H1 (cell line): ENCODE results near the gene CDK5RAP2. TPM values are rescaled to one million over a fixed set of nuclear protein-coding genes. Genes with fewer than 3 reads are reported as not detected.

ENCODE experiments used
- CTCF ChIA-PET: fragments of 300-600 bp; sonication (Branson Sonifier 250); formaldehyde crosslinking; loops from one replicate; lab custom pipeline; 2021; ENCODE audit not compliant: partially characterized antibody; lab: Charles Lee
- POLR2A ChIA-PET: fragments of 300-600 bp; sonication (Branson Sonifier 250); formaldehyde crosslinking; loops from one replicate; lab custom pipeline; 2021; ENCODE audit warnings: inconsistent platforms; ENCODE audit not compliant: partially characterized antibody; lab: Charles Lee
- DNase-seq, 2 experiments: peaks; one replicate each; pipeline versions ENCODE4 v3.0.0 to v3.0.0-alpha.2; 2010 to 2022; ENCODE audit warnings: low spot score in 2 of 2, low read depth in 1 of 2, mixed read lengths in 1 of 2
- FAIRE-seq: peaks from 2 replicates; lab custom pipeline; 2011; peaks lifted over from hg19 to GRCh38; lab: Jason Lieb, UNC
- H2AFZ ChIP-seq: 2 replicates; pipeline ENCODE4 v1.8.1; 2012; ENCODE audit warnings: low read length, inconsistent platforms
- H2AK5ac ChIP-seq: 2 replicates; pipeline ENCODE4 v1.6.1; 2013; ENCODE audit warnings: low read depth, low read length
- H2BK120ac ChIP-seq: replicated peaks from 2 replicates; pipeline ENCODE3; 2013; ENCODE audit warnings: low read depth, low read length, inconsistent platforms
- H2BK12ac ChIP-seq: 2 replicates; pipeline ENCODE4 v1.6.1; 2013; ENCODE audit warnings: low read depth, low read length
- H2BK15ac ChIP-seq: 2 replicates; pipeline ENCODE4 v1.6.1; 2013; ENCODE audit warnings: low read length
- H2BK20ac ChIP-seq: 2 replicates; pipeline ENCODE4 v1.6.1; 2013; ENCODE audit warnings: low read length
- H2BK5ac ChIP-seq: 2 replicates; pipeline ENCODE4 v1.6.1; 2013; ENCODE audit warnings: low read depth, low read length
- H3K14ac ChIP-seq: 2 replicates; pipeline ENCODE4 v1.6.1; 2013; ENCODE audit warnings: inconsistent platforms; ENCODE audit not compliant: insufficient read length
- H3K18ac ChIP-seq: 2 replicates; pipeline ENCODE4 v1.6.1; 2013; ENCODE audit warnings: low read length; ENCODE audit errors: extremely low read depth
- H3K23ac ChIP-seq: 2 replicates; pipeline ENCODE4 v1.6.1; 2013; ENCODE audit warnings: inconsistent platforms; ENCODE audit not compliant: insufficient read length
- H3K23me2 ChIP-seq: 2 replicates; pipeline ENCODE4 v1.6.1; 2013; ENCODE audit warnings: low read depth, low read length
- H3K27ac ChIP-seq: 2 replicates; pipeline ENCODE4 v1.6.1; 2011; ENCODE audit warnings: low read depth, low read length, inconsistent platforms
- H3K27me3 ChIP-seq, 4 experiments: replicated peaks in 1 of 4; 1 replicate in 1 of 4; 2 replicates in 3 of 4; pipeline versions ENCODE4 v1.6.1 to v1.8.1; 2011 to 2013; ENCODE audit warnings: low read length in 3 of 4, mild to moderate bottlenecking in 3 of 4, inconsistent platforms in 2 of 4, mixed read lengths in 2 of 4, moderate library complexity in 1 of 4; ENCODE audit not compliant: control insufficient read depth in 3 of 4, insufficient read depth in 3 of 4; ENCODE audit errors: extremely low read depth in 1 of 4
- H3K36me3 ChIP-seq, 4 experiments: 2 replicates each; pipeline versions ENCODE4 v1.6.1 to v1.8.1; 2011 to 2013; ENCODE audit warnings: mild to moderate bottlenecking in 4 of 4, low read length in 3 of 4, moderate library complexity in 2 of 4, control low read depth in 1 of 4, inconsistent platforms in 1 of 4; ENCODE audit not compliant: insufficient read depth in 4 of 4, control insufficient read depth in 2 of 4
- H3K4ac ChIP-seq: replicated peaks from 2 replicates; pipeline ENCODE3; 2013; ENCODE audit warnings: low read length, low read depth, mixed read lengths, inconsistent platforms; ENCODE audit not compliant: insufficient read length
- H3K4me1 ChIP-seq, 4 experiments: replicated peaks in 1 of 4; 1 replicate in 1 of 4; 2 replicates in 3 of 4; pipeline versions ENCODE4 v1.6.1 to v1.8.1; 2011 to 2013; ENCODE audit warnings: low read length in 3 of 4, inconsistent platforms in 2 of 4, mixed read lengths in 1 of 4; ENCODE audit not compliant: insufficient read depth in 4 of 4, control insufficient read depth in 3 of 4
- H3K4me2 ChIP-seq, 2 experiments: 2 replicates each; pipeline versions ENCODE4 v1.6.1 to v1.8.1; 2011 to 2013; ENCODE audit warnings: low read depth in 2 of 2, low read length in 2 of 2, control low read depth in 1 of 2, inconsistent platforms in 1 of 2, mild to moderate bottlenecking in 1 of 2; ENCODE audit not compliant: insufficient read depth in 1 of 2
- H3K4me3 ChIP-seq, 4 experiments: fragments of 200-600, 300-600 bp in 1 of 4; sonication (generic), shearing (Covaris generic), sonication (Bioruptor Twin) in 1 of 4; 2 replicates each; pipeline versions ENCODE4 v1.5.1 to v1.8.1; 2011 to 2016; ENCODE audit warnings: low read length in 4 of 4, low read depth in 3 of 4, control low read depth in 2 of 4, inconsistent platforms in 2 of 4, mild to moderate bottlenecking in 2 of 4, mixed read lengths in 1 of 4, moderate library complexity in 1 of 4; ENCODE audit not compliant: insufficient read depth in 2 of 4; ENCODE audit errors: extremely low read depth in 1 of 4
- H3K56ac ChIP-seq: replicated peaks from 2 replicates; pipeline ENCODE3; 2013; ENCODE audit warnings: low read depth, mild to moderate bottlenecking, mixed read lengths, low read length, inconsistent platforms; ENCODE audit not compliant: insufficient read length
- H3K79me1 ChIP-seq: 2 replicates; pipeline ENCODE4 v1.6.1; 2013; ENCODE audit warnings: low read depth, low read length, control low read depth
- H3K79me2 ChIP-seq, 2 experiments: 2 replicates each; pipeline versions ENCODE4 v1.6.1 to v1.8.1; 2012 to 2013; ENCODE audit warnings: low read length in 2 of 2, mild to moderate bottlenecking in 2 of 2, inconsistent platforms in 1 of 2; ENCODE audit not compliant: insufficient read depth in 2 of 2, control insufficient read depth in 1 of 2
- H3K9ac ChIP-seq, 4 experiments: replicated peaks in 1 of 4; 1 replicate in 1 of 4; 2 replicates in 3 of 4; pipeline versions ENCODE4 v1.6.1 to v1.8.1; 2011 to 2013; ENCODE audit warnings: low read depth in 3 of 4, low read length in 3 of 4, control low read depth in 2 of 4, mild to moderate bottlenecking in 2 of 4, moderate library complexity in 2 of 4, inconsistent platforms in 1 of 4; ENCODE audit errors: extremely low read depth in 1 of 4
- H3K9me3 ChIP-seq, 2 experiments: 2 replicates each; pipeline versions ENCODE4 v1.6.1 to v1.8.1; 2012 to 2013; ENCODE audit warnings: mild to moderate bottlenecking in 2 of 2, moderate library complexity in 2 of 2, control low read depth in 1 of 2, inconsistent platforms in 1 of 2, low read depth in 1 of 2, low read length in 1 of 2, mixed read lengths in 1 of 2; ENCODE audit not compliant: insufficient read depth in 2 of 2
- H4K20me1 ChIP-seq, 2 experiments: replicated peaks in 1 of 2; 2 replicates each; pipeline versions ENCODE3 to v1.8.1; 2011 to 2013; ENCODE audit warnings: inconsistent platforms in 2 of 2, low read length in 2 of 2, mild to moderate bottlenecking in 1 of 2; ENCODE audit not compliant: insufficient read depth in 2 of 2, control insufficient read depth in 1 of 2
- H4K5ac ChIP-seq: 2 replicates; pipeline ENCODE4 v1.6.1; 2013; ENCODE audit warnings: low read length, low read depth, mixed read lengths, inconsistent platforms; ENCODE audit not compliant: insufficient read length
- H4K8ac ChIP-seq: 2 replicates; pipeline ENCODE4 v1.8.0; 2013; ENCODE audit warnings: mild to moderate bottlenecking, moderate library complexity, low read length, inconsistent platforms; ENCODE audit not compliant: insufficient read depth; ENCODE audit errors: extremely low read depth
- H4K91ac ChIP-seq: replicated peaks from 2 replicates; pipeline ENCODE3; 2013; ENCODE audit warnings: low read length, mixed read lengths, inconsistent platforms; ENCODE audit not compliant: insufficient read length
- E2F6 ChIP-seq: IDR thresholded peaks from 2 replicates; pipeline ENCODE4 v1.6.1; 2012; ENCODE audit warnings: inconsistent platforms
- EP300 ChIP-seq, 2 experiments: IDR thresholded peaks; 1 replicate in 1 of 2; 2 replicates in 1 of 2; pipeline ENCODE4 v1.6.1; 2011 to 2012; ENCODE audit warnings: low read depth in 2 of 2, low read length in 2 of 2, mild to moderate bottlenecking in 2 of 2, borderline replicate concordance in 1 of 2, inconsistent platforms in 1 of 2, moderate library complexity in 1 of 2
- FOSL1 ChIP-seq: IDR thresholded peaks from 2 replicates; pipeline ENCODE4 v1.6.1; 2011; ENCODE audit warnings: mild to moderate bottlenecking, low read depth, low read length, moderate library complexity; ENCODE audit not compliant: insufficient read depth
- JUN ChIP-seq: IDR thresholded peaks from 2 replicates; pipeline ENCODE4 v1.6.1; 2011; ENCODE audit warnings: low read depth, mild to moderate bottlenecking, improper control_type of control experiment, low read length
- JUND ChIP-seq: IDR thresholded peaks from 2 replicates; pipeline ENCODE4 v1.6.1; 2011; ENCODE audit warnings: mild to moderate bottlenecking, improper control_type of control experiment, low read length
- KDM5A ChIP-seq: fragments of 200-600 bp; IDR thresholded peaks from 2 replicates; pipeline ENCODE4 v1.7.1; 2012; ENCODE audit warnings: mild to moderate bottlenecking, low read length, inconsistent platforms, mixed read lengths
- POU5F1 ChIP-seq: IDR thresholded peaks from 2 replicates; pipeline ENCODE4 v1.6.1; 2011; ENCODE audit warnings: low read depth, mild to moderate bottlenecking, low read length, moderate library complexity
- RXRA ChIP-seq: IDR thresholded peaks from 2 replicates; pipeline ENCODE4 v1.6.1; 2011; ENCODE audit warnings: low read depth, mild to moderate bottlenecking, low read length, moderate library complexity; ENCODE audit not compliant: insufficient read depth
- SIN3A ChIP-seq, 2 experiments: IDR thresholded peaks in 1 of 2; conservative IDR thresholded peaks in 1 of 2; 2 replicates each; pipeline ENCODE4 v1.6.1; 2011 to 2012; ENCODE audit warnings: low read length in 2 of 2, improper control_type of control experiment in 1 of 2, low read depth in 1 of 2, mild to moderate bottlenecking in 1 of 2
- SP4 ChIP-seq: IDR thresholded peaks from 2 replicates; pipeline ENCODE4 v1.6.1; 2012; ENCODE audit warnings: low read length, inconsistent platforms
- TCF12 ChIP-seq: IDR thresholded peaks from 2 replicates; pipeline ENCODE4 v1.6.1; 2011; ENCODE audit warnings: low read depth, mild to moderate bottlenecking, low read length
- YY1 ChIP-seq: IDR thresholded peaks from 2 replicates; pipeline ENCODE4 v1.6.1; 2011; ENCODE audit warnings: low read depth, mild to moderate bottlenecking, low read length
- WGBS, 2 experiments: shearing (Covaris generic) in 1 of 2; methylation state at CpG; one replicate each; pipeline versions ENCODE4 v1.1.6 to v1.1.7; 2013 to 2015; ENCODE audit warnings: low lambda C conversion rate in 2 of 2, mixed read lengths in 2 of 2, inconsistent platforms in 1 of 2, low coverage in 1 of 2, missing lambda C conversion rate in 1 of 2; ENCODE audit not compliant: insufficient replicate concordance in 2 of 2, insufficient coverage in 1 of 2, insufficient read length in 1 of 2; ENCODE audit errors: extremely low coverage in 1 of 2, missing lambda C conversion rate in 1 of 2; 5-methylcytosine and 5-hydroxymethylcytosine counted together
- polyA plus RNA-seq, 7 experiments: library from polyadenylated mRNA; depleted of rRNA in 3 of 7; stranded (reverse) in 5 of 7; unstranded in 2 of 7; fragments of >200 nt in 5 of 7; fragments of 200-250 nt in 2 of 7; gene quantifications; 1 replicate in 5 of 7; 2 replicates in 1 of 7; 4 replicates in 1 of 7; pipeline versions ENCODE4 v1.2.1 to v1.2.3, GENCODE V29; 2011 to 2013; ENCODE audit warnings: missing spikeins in 2 of 7, mixed read lengths in 2 of 7
- total RNA-seq: library from RNA; stranded (reverse); fragmentation: NEBNext Ultra II Directional; extraction: Animal tissue kit (Norgen Biotek cat#: 25700); gene quantifications from 2 replicates; pipeline ENCODE4 v1.2.1, GENCODE V29; 2021

Gene CDK5RAP2
- total and polyA plus RNA-seq, 2 of the 8 experiments (the other 6 are each of a cell fraction or from before 2014, with no cell fraction given): 19.8 to 49.4 TPM

GRCh38 chr9:120556775-120557174 lies 23.2 kb downstream of the CDK5RAP2 start:
- Histone ChIP-seq H3K79me1 (peaks cover 8% of the 10 kb centered on the region; the same call in 1 of the 2 replicates), H3K36me3 (peaks cover 0 to 3% (median 1%) of the 10 kb centered on the region in 4 experiments; a peak in 2 of 8 replicates), H3K27ac (no peak overlapping the region), H3K27me3 (no peaks in the 10 kb centered on the region), H2BK15ac (no peak overlapping the region), H3K79me2 (peaks cover 0 to 33% of the 10 kb centered on the region in 2 experiments; a peak in 2 of 4 replicates), H4K91ac (no peak overlapping the region), H3K9me3 (no peaks in the 10 kb centered on the region), H2BK5ac (no peak overlapping the region), H4K8ac (no peak overlapping the region), H2AFZ (no peak overlapping the region), H4K5ac (no peak overlapping the region), H3K18ac (no peak overlapping the region), H3K56ac (no peak overlapping the region), H3K4me2 (no peak overlapping the region), H3K9ac (no peak overlapping the region), H3K4me3 (no peak overlapping the region), H3K14ac (no peak overlapping the region), H2BK12ac (no peak overlapping the region), H2AK5ac (no peak overlapping the region), H3K4me1 (no peaks in the 10 kb centered on the region), H2BK120ac (no peak overlapping the region), H3K23ac (no peak overlapping the region), H4K20me1 (peaks cover 3 to 6% of the 10 kb centered on the region in 2 experiments), H3K23me2 (no peaks in the 10 kb centered on the region), H2BK20ac (no peak overlapping the region), H3K4ac (no peak overlapping the region)
- ChIA-PET POLR2A (interaction anchor here (0.7 kb wide), 1 partner anchor 48 kb away, joined by 3 read pairs; no protein-coding TSS in a partner anchor), CTCF (interaction anchor here (0.7 kb wide), 1 partner anchor 10 kb away, joined by 3 read pairs; no protein-coding TSS in a partner anchor)
- WGBS, 2 experiments: 92% methylated on average over 3 of the region's 3 CpGs; no CpG with 5 or more reads in 1 of the 2 experiments
- TF ChIP-seq YY1 (no peak), FOSL1 (no peak), RXRA (no peak), E2F6 (no peak), JUN (no peak), SIN3A (conservative IDR thresholded peaks at IDR 0.05 in 1 of 2, IDR thresholded peaks at IDR 0.05 in 1 of 2; ENCODE audit: low read depth in 1 of 2, low read length in 2 of 2) (no peak), KDM5A (no peak), POU5F1 (no peak), TCF12 (no peak), JUND (no peak), EP300 (IDR thresholded peaks at IDR 0.05; ENCODE audit: borderline replicate concordance in 1 of 2, low read depth in 2 of 2, low read length in 2 of 2) (no peak), SP4 (no peak)
- FAIRE-seq (no peak), DNase-seq (no peak)
